Prostate gland (tissue), 2 donors: ENCODE results near the gene SMYD3.

Experiments used
- POLR2A ChIP-seq: fragments of 450-650 bp; IDR thresholded peaks from one replicate; pipeline ENCODE4 v1.6.1; 2016; ENCODE audit warnings: antibody characterized with exemption, mild to moderate bottlenecking
- TF ChIP-seq, protein P1 (sequence below), 4 experiments: fragments of 200-600 bp in 2 of 4; fragments of 450-650 bp in 2 of 4; sonication (generic) in 2 of 4; IDR thresholded peaks; 1 replicate in 3 of 4; 2 replicates in 1 of 4; pipeline ENCODE4 v1.5.1; 2016 to 2019; ENCODE audit warnings: antibody characterized with exemption in 4 of 4, mild to moderate bottlenecking in 2 of 4, moderate library complexity in 2 of 4

DNA sequence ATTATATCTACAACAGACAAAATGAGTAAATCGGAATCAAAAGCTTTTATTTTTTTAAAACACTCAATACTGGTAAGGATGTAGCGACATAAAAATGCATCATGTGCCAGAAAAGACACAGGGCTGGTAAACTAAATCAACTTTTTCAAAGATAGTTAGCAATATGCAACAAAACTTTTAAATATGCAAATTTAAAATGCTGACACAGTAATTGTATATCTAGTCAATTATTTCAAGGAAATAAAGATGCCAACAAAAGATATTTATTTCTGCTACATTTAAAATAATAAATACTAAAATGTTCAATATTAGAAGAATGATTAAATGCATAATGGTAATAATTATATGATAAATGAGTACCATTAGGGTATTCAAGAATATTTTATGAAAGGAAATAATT is 295.1 kb downstream of the SMYD3 start:
- TF ChIP-seq, protein P1, sequence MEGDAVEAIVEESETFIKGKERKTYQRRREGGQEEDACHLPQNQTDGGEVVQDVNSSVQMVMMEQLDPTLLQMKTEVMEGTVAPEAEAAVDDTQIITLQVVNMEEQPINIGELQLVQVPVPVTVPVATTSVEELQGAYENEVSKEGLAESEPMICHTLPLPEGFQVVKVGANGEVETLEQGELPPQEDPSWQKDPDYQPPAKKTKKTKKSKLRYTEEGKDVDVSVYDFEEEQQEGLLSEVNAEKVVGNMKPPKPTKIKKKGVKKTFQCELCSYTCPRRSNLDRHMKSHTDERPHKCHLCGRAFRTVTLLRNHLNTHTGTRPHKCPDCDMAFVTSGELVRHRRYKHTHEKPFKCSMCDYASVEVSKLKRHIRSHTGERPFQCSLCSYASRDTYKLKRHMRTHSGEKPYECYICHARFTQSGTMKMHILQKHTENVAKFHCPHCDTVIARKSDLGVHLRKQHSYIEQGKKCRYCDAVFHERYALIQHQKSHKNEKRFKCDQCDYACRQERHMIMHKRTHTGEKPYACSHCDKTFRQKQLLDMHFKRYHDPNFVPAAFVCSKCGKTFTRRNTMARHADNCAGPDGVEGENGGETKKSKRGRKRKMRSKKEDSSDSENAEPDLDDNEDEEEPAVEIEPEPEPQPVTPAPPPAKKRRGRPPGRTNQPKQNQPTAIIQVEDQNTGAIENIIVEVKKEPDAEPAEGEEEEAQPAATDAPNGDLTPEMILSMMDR (IDR thresholded peaks at IDR 0.05), result no peak
- TF ChIP-seq POLR2A, result no peak
